Left lobe of liver (tissue), 1 donor: Measurements from ENCODE around the gene SLC22A8. TPM values are rescaled to one million over a fixed set of nuclear protein-coding genes. Genes with fewer than 3 reads are reported as not detected.

Source experiments
- total RNA-seq: library from RNA; stranded (reverse); gene quantifications from one replicate; pipeline ENCODE4 v1.2.1, GENCODE V29; 2021
- donor health status: DM: no; HTN: yes; CAD: no.

SLC22A8 gene
- total RNA-seq, 1 donor from 2014 or later, result not detected

Other genes with a start within 250 kb of the SLC22A8 start
- gene TAF6L, start 244.4 kb downstream of the SLC22A8 start, total RNA-seq, result 22.9 TPM
- 27.5 TPM for gene TMEM179B, start 228.4 kb downstream of the SLC22A8 start, total RNA-seq
- 7.6 TPM for gene TMEM223, start 223.8 kb downstream of the SLC22A8 start, total RNA-seq
- gene NXF1, start 210.4 kb downstream of the SLC22A8 start, total RNA-seq, result 42.8 TPM
- 23.8 TPM for gene STX5, start 183.8 kb downstream of the SLC22A8 start, total RNA-seq
- gene TEX54, start 183.0 kb downstream of the SLC22A8 start, total RNA-seq, result not detected
- gene WDR74, start 176.3 kb downstream of the SLC22A8 start, total RNA-seq, result 20.5 TPM
- gene SLC3A2, start 134.9 kb downstream of the SLC22A8 start, total RNA-seq, result 64.8 TPM
- gene CHRM1, start 94.5 kb downstream of the SLC22A8 start, total RNA-seq, result not detected
- gene SLC22A6, start 30.9 kb downstream of the SLC22A8 start, total RNA-seq, result not detected
- 0.18 TPM for gene SLC22A24, start 128.4 kb upstream of the SLC22A8 start, total RNA-seq
- gene SLC22A25, start 227.8 kb upstream of the SLC22A8 start, total RNA-seq, result 33.5 TPM